NCI-H1930 (cell line): ENCODE results near the gene CARD14.
"Not testable (repeated sequence)": the region's sequence is repeated elsewhere in the genome, so short reads cannot be mapped to it uniquely, and the experiment has no call there.

Source experiments
- DNase-seq, 2 experiments: peaks; one replicate each; lab custom pipeline; 2025; lab: John Stamatoyannopoulos, UW

CARD14 gene

DNA sequence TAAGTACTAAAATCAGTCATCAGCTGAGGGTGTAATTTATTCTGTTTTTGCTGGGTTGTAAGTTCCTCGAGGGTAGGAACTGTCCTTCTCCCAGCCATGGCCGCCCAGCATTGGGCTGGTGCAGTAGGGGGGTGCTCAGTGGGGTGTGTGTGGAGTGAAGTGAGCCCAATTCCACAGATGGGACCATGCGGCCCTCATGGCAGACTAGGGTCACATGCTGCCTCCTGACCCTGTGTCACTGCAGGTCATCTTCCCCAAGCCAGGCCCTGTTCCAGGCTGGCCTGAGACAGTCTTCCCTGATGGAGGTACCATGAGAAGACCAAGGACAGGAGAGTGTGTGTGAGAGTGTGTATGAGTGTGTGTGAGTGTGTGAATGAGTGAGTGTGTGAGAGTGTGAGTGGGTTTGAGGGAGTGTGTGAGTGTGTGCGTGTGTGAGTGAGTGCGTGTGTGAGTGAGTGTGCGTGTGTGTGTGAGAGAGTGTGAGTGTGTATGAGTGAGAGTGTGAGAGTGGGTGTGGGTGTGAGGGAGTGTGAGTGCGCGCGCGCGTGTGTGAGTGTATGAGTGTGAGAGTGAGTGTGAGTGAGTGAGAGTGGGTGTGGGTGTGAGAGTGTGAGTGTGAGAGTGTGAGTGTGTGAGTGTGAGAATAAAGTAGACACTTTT is 54.1 kb downstream of the CARD14 start:
- DNase-seq: no peak

DNA sequence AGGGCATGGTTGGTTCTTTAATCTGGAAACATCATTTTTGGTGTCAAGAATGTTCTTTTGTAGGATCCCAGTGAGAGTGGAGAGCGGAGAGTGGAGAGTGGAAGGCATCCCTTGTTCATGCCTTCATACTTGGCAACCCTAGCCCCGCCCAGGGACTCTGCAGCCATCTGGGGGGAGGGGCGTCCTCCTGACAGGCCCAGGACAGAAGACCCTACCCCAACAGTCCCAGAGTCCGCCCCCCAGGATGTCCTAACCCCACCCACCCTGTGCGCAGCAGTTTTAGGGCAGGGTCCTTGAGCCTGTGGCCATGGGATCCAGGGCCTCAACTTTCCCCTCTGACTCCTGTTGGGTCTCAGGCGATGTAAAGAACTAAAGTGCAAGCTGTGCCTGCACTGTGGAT is 54.9 kb downstream of the CARD14 start:
- DNase-seq: no peak

DNA sequence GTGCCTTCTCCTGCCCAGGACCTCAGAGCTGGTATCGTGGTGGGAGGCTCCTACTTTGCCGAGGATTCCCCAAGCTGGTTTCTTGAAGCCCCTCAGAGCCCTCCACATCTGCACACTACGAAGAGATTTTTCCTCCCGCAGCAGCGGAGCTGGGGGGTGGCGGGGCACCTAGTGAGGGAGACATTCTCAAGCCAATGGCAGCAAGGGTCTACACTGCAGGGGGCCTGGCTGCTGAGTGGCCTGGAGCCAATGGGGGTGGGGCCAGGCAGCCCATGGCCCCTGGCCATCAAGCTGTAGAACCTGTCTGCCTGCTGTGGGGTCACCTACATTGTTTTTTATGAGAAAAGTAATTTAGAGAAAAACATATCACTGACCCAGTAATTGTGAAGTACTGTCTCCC is 55.4 kb downstream of the CARD14 start:
- DNase-seq: no peak

DNA sequence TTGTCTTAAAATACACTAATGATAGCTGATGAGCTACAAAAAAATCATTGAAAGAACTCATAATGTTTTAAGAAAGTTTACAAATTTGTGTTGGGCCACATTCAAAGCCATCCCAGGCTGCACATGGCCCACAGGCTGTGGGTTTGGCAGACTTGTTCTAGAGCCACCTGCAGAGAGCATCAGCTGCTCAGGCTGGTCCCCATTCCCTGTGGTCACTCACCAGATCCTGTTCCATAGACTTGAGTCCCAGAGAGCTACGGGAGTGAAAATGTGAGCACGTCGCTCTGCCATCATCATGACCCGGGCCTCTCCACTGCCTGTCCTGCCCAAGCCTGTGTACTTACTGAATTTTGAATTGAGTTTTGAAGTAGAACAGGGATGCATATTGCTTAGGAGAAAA is 57.3 kb downstream of the CARD14 start:
- no peak for DNase-seq

DNA sequence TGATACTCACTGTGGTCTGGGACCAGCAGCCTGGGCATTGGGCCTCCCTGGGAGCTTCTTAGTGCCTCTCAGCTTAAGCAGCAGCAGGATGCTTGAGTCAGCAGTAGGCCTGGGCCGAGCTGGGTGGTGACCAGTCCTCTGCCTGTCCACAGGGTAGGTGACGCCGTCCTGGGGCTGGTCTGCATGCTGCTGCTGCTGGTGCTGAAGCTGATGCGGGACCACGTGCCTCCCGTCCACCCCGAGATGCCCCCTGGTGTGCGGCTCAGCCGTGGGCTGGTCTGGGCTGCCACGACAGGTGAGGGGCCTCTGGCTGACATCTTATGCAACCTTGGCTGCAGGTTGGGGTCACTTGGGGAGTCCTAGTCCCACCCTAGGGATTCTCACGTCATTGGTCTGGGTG is 57.8 kb downstream of the CARD14 start:
- DNase-seq: no peak

DNA sequence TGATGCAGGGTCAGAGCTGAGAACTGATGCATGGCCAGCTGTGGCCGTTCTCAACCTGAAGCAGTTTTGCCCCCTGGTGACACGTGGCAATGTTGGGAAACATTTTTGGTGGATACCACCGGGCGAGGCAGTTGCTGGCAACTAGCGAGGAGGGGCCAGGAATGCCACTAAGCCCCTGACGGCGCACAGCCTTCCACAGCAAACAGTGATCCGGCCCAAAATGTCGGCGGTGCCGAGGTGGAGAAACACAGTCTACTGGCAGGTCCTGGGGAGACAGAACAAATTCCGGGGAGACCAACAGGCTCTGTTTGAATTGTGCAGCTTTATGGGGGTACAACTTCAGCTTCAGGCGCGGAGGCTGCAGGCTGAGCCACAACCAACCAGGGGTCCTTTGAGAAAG is 58.6 kb downstream of the CARD14 start:
- no peak for DNase-seq

DNA sequence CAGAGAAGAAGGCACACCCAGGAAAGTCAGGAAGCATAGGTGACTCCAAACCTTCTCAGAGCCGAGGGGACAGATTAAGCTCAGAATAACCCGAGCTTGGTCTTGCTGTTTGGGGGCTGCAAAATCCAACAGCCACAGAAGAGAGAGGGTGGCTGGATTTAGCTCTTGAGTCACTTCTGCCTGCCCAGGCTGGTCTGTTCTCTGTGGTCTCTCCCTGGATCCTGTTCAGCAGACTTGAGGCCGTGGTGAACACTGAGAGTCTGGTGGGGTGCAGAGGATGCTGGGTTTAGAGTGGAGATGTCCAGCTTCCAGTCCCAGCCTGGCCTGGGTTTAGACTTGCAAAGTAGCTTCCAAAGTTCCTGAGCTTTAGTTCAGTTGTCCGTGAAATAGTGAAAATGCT is 59.2 kb downstream of the CARD14 start:
- DNase-seq: no peak

DNA sequence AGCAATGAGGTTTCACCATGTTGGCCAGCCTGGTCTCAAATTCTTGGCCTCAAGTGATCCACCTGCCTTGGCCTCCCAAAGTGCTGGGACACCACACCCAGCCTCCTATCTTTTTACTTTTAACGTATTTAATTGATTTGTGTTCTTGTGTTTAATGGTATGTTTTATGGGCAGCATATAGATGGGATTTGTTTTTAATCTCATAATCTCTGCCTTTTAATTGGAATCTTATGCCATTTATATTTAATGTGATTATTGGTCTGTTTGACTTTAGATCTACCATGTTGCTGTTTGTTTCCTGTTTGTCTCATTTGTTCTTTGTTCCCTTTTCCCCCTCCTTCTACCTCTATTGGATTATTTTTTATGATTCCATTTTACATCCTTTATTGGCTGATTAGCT is 62.6 kb downstream of the CARD14 start:
- no peak for DNase-seq

DNA sequence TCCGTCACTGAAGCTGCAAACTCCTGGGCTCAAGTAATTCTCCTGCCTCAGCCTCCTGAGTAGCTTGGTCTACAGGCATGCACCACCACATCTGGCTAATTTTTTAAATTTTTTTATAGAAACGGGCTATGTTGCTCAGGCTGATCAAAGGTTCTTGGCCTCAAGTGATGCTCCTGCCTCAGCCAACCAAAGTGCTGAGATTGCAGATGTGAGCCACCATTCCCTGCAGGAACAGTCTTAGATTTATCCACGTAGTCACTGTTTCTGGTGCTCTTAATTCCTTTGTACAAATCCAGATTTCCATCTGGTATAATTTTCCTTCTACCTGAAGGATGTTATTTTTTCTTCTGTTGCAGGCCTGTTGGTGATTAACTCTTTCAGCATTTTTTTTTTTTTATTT is 63.4 kb downstream of the CARD14 start:
- DNase-seq: no peak

DNA sequence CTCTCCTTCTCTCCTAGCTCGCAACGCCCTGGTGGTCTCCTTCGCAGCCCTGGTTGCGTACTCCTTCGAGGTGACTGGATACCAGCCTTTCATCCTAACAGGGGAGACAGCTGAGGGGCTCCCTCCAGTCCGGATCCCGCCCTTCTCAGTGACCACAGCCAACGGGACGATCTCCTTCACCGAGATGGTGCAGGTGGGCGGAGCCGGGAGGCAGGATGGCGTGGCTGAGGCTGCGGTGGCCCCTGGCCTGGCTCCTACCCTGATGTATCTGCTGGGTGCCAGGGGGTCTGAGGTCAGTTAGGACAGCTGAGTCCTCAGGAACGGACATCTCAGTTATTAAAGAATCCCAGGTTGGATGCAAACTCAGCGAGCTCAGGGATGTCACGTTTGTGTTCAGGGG is 67.1 kb downstream of the CARD14 start:
- no peak for DNase-seq

DNA sequence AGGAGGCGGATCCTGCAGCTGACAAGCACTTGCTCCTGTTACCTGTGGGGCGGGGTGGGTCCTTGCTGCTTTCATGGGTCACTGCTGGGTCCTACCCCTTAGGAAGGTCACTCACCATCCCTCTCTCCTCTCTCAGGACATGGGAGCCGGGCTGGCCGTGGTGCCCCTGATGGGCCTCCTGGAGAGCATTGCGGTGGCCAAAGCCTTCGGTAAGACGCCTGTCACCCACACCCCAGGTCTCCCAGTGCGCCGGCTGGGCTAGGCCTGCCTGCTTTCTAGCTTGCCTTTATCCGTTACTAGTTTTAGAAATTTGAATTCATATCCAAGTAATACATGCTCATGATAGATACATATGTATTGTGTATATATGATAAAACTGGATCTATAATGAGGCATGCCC is 67.6 kb downstream of the CARD14 start:
- no peak for DNase-seq

DNA sequence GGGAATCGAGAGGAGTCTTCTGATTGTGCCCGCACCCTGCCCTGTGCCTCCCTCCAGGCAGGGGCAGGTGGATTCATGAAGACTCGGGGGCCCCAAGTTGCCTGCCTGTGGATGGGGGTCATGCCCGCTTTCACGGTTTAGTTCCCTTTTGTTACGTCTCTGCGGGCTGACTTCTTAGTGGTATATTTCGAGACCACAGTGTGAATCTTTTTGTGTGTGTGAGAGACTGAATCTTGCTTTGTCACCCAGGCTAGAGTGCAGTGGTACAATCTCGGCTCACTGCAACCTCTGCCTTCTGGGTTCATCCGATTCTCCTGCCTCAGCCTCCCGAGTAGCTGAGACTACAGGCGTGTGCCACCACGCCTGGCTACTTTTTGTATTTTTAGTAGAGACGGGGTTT is 72.7 kb downstream of the CARD14 start:
- DNase-seq: no peak

DNA sequence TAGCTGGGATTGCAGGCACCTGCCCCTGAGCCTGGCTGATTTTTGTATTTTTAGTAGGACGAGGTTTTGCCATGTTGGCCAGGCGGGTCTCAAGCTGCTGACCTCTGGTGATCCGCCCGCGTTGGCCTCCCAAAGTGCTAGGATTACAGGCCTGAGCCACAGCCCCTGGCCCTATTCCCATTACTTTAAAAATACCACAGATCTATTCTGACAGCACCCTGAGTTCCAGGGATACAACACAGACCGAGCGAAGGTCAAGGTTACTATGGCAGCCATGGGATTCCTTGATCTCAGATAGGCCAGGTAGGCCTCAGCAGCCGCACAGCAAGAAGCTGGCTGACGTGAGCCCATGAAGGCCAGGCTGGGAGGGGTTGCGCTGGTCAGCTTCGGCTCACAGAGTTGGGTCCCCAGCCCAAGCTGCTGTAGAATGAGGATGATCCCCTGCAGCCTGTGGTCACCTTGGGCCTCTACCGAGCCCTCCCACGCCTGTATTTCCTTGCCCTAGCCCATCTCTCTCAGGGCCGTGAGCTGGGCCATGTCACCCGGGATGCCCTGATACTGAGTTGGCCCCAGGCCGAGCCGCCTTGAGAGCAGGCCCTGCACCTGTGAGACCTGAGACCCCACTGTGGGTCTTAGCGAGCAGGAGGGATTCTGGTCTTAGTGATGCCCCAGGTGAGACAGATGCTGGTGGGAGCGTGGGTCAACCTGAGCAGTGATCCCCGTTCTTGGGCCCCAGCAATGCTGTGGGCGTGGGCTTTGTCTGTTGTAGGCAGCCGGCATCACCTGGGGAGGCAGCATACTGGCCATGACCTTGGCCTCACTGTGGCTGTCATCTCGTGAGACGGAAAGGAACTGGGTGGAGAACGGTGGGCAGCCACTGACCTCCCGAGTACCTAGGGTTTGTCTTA is 74.0 kb downstream of the CARD14 start:
- no peak for DNase-seq

DNA sequence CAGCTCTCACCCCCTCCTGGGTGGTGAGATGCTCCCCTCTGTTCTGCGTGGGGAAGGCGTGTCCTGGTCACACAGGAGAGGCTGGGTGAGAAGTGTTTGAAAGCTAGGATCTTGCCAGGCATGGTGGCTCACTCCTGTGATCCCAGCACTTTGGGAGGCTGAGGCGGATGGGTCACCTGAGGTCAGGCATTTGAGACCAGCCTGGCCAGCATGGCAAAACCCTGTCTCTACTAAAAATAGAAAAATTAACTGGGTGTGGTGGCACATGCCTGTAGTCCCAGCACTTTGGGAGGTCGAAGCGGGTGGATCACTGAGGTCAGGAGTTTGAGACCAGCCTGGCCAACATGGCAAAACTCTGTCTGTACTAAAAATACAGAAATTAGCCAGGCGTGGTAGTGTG is 74.6 kb downstream of the CARD14 start:
- DNase-seq: not testable (repeated sequence)

DNA sequence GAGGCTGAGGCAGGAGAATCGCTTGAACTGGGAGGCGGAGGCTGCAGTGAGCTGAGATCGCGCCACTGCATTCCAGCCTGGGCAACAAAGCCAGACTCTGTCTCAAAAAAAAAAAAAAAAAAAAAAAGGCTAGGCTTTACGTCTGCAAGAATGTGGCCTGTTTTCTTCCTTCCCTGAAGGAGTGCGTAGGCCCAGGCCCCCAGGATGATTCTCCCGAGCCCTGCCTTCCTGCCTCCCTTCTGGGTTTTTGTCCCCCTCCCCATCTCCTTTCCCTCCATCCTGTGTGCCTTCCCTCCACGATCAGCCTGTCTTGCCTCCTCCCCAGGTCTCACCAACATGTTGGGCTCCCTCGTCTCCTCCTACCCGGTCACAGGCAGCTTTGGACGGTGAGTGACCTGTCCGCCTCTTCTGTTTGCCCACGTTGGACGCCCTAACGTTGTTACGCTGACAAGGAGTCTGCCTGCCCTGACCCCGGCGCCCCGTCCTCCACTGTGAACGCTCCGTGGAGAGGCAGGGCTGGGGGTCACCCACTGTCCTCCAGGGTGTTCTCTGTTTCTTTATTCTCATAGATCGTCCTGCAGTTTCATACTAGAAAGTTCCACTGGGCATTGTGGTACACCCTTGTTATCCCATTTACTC is 75.2 kb downstream of the CARD14 start:
- DNase-seq: no peak

DNA sequence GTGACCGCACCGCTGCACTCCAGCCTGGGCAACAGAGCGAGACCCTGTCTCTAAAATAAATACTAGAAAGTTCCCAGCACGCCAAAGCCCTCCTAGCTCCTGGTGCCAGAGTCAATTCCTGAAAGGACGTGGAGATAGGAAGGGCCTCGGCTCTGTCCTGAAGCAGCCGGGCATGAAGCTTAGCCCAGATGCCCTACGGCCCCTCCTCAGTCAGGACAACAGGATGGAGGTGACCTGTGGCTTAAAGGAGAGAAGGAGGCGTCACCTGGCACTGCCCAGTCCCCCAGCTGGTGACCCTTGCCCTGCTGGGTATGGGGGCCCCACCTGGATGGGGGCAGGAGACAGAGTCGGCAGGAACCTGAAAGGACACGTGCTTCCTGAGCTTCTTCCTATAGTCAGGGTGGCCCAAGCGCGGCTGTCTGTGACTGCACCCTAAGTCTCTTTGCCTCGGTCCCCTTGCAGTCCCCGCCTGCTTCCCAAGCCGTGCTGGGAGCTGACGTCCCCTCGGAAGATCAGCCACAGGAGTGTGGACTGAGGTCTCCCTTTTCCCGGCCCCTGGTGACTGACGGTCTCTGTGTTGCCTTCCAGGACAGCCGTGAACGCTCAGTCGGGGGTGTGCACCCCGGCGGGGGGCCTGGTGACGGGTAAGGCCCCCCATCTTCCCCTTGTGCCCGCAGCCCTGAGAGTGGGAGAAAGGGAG is 75.9 kb downstream of the CARD14 start:
- no peak for DNase-seq

DNA sequence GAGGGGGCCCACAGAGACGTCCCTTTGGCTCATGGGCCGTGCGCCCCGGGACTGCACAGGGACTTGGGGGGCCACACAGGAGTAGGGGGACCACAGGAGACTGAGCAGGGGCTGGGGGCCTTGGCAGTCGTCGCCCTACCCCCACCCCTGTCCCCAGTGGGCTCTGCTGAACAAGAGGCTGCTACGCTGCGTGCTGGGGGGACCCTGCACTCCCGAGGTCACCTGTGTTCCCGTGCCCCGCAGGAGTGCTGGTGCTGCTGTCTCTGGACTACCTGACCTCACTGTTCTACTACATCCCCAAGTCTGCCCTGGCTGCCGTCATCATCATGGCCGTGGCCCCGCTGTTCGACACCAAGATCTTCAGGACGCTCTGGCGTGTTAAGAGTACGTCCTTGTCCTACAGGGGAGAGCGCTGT is 76.4 kb downstream of the CARD14 start:
- no peak for DNase-seq

DNA sequence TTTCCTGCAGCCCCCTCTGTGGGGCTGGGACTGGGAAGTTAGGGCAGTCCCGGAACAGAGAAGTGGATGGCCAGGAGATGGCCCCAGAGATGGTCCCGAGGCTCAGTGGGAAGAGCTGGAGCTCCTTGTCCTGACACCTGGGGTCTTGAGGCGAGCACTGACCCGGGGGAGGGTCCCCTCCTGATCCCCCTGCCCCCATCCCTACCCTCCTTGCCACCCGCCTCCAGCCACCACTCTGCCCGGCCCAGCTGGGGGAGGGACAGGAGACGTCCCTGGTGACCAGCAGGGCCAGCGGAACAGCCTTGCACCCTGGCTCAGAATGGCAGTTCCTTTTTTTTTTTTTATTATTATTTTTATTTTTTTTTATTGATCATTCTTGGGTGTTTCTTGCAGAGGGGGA is 76.9 kb downstream of the CARD14 start:
- no peak for DNase-seq

DNA sequence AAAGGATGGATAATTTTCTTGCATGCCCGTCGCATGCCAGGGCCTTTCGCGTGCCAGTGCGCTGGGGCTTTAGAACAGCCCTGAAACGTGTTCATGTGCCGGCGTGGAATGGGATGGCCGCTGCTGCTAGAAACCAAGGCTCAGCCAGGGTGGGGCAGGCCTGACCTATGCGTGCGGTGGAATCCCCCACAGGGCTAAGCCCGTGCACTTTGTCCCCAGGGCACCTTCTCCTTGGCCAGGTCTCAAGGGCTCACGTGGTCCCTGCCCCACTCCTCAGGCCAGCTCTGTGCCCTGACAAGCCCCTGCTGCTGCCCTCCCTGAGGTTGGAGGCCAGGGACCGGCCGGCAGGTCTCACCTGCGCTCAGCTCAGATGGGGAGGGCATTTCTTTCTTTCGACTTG is 77.7 kb downstream of the CARD14 start:
- DNase-seq: no peak

DNA sequence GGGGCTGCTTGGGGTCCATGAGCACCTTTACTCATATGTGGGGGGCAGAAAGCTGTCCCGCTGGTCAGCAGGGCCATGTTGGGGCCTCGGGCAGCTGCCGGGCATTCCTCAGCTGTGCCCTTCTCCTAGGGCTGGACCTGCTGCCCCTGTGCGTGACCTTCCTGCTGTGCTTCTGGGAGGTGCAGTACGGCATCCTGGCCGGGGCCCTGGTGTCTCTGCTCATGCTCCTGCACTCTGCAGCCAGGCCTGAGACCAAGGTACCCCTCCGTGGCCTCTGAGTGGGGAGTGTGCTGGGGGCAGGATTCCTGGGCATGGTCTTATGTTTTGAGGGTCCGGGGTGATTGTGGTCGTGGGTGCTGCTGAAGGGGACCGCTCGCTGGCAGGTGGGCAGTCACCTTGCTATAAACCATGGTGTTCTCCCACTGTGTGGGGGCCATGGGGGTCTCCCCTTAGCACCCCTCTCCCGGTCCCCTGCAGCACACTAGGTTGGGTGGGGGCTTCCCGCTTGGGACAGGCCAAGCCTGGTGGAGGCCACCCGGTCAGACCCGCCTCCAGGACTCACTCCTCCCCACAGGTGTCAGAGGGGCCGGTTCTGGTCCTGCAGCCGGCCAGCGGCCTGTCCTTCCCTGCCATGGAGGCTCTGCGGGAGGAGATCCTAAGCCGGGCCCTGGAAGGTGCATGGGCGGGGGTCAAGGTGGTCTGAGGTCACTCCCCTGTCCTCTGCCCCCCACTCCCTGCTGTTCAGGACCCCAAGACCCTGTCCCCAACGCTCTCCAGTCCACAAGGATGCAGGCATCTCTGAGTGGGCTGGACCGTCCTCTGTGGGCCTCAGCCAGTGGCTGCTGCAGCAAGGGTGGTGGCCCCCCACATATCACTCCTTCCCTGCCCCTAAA is 78.4 kb downstream of the CARD14 start:
- no peak for DNase-seq

DNA sequence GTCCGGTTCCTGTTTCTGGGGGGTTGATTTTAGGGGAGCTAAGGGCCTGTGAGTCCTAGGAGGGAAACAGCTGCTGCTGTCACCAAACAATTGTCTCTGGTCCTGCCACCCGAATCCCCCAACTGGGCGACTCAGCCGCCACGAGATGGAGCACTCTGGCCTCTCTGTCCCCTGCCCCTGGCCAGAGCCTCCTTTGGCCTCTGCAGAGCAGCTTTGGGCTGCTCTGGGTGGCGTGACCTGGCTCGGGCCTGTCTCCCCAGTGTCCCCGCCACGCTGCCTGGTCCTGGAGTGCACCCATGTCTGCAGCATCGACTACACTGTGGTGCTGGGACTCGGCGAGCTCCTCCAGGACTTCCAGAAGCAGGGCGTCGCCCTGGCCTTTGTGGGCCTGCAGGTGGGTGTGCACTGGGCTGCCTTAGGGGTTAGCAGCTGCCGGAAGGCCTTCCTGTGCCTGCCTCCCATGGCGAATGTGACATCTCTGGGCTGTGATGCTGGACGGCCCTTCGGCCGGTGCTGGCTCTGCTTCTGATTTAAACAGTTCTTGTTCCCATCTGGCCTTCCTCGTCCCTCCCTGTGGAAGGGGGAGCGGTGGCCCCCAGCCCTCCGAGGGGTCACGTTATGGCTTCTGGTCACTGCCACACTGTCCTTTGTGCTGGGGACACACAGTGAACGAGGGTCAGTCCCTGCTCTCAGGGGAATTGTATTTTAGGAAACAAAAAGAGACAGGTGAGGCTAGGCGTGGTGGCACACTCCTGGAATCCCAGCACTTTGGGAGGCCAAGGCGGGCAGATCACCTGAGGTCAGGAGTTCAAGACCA is 79.3 kb downstream of the CARD14 start:
- DNase-seq: no peak
